Epithelial cell of prostate (primary cell): ENCODE measurements around the gene SPN.
"Not testable (repeated sequence)": the region's sequence is repeated elsewhere in the genome, so short reads cannot be mapped to it uniquely, and the experiment has no call there.

Experiments used
- DNase-seq: peaks from one replicate; pipeline ENCODE4 v3.0.0-alpha.2; 2011; ENCODE audit warnings: low read depth, low spot score
- H3K27ac ChIP-seq: fragments of 450-650 bp; 2 replicates; pipeline ENCODE4 v1.5.1; 2017; ENCODE audit warnings: mild to moderate bottlenecking

SPN gene

GRCh38 chr16:29698484-29699323, 35.7 kb downstream of the SPN start:
- H3K27ac ChIP-seq = no peak overlapping the region
- DNase-seq = no peak

- no peak overlapping the region for H3K27ac ChIP-seq
- DNase-seq = no peak
Measured at GRCh38 chr16:29699324-29700219, 36.5 kb downstream of the SPN start.

- peak; percentile 33 for DNase-seq
- no peak overlapping the region for H3K27ac ChIP-seq
Measured at GRCh38 chr16:29700253-29700987, 37.4 kb downstream of the SPN start.

GRCh38 chr16:29701214-29701555, 38.1 kb downstream of the SPN start:
- no peak for DNase-seq
- no peak overlapping the region for H3K27ac ChIP-seq

DNA sequence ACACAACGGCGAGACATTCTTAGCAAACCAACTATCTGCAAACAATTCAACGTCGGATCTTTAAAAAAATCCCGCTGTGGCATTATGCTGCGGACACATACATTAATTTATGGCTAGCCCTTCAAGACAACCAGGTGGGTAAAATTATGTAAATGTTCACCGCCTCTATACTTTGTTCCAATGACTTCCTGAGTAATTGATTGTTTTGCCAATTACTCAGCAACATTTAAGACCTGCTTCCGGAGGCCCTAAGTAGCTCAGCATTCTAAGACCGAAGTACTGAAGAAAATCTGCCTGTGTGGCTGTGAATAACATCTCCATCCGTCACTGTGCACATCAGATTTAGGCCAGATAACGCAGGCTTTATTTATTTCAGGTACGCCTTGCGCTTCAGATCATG, 39.2 kb downstream of the SPN start:
- no peak for DNase-seq

DNA sequence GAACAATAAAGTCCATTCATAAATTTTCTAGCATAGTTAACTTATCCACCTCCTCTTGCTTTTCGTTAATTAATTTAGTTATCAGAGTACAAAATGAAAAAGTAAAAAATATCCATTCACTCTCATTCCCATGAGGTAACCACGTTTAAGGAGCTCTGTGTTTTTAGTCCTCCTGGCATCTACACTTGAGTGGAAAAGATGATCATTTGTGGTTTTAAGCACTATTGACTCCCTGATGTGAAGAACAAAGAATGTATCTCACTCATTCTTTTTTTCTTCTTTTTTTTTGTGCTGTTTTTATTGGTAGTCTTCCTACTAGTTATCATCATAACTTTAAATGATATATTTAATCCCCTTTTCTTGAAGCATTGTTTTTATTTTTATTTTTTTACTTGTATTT, 42.0 kb downstream of the SPN start:
- no peak overlapping the region for H3K27ac ChIP-seq
- no peak for DNase-seq

More for the DNA sequence above, 39.2 kb downstream of the SPN start:
- H3K27ac ChIP-seq = no peak overlapping the region

- not testable (repeated sequence) for H3K27ac ChIP-seq, DNase-seq
Measured at GRCh38 chr16:29707160-29707559, 44.1 kb downstream of the SPN start.

- no peak overlapping the region for H3K27ac ChIP-seq
Measured at GRCh38 chr16:29708917-29709600, 46.0 kb downstream of the SPN start.

DNA sequence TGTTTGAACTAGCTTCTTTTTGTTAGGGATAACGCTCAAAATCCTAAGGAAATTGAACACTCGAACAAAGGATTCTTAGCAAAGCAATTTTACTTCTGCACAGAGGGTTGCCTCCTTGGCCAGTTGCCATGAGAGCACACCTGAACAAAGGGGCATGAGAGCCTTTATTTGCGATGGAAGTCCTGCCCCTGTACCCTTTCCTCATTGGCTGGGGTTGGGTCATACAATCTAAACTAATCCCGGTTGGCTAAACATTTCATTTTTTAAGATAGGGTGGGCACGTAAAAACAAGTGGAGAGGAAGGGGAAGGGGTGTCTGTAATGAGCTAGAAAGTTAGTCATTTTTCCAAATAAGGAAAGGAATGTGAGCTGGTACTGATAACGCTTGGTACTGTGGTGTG, 46.6 kb downstream of the SPN start:
- DNase-seq, H3K27ac ChIP-seq: not testable (repeated sequence)

More at GRCh38 chr16:29708917-29709600, 46.0 kb downstream of the SPN start:
- no peak for DNase-seq

DNA sequence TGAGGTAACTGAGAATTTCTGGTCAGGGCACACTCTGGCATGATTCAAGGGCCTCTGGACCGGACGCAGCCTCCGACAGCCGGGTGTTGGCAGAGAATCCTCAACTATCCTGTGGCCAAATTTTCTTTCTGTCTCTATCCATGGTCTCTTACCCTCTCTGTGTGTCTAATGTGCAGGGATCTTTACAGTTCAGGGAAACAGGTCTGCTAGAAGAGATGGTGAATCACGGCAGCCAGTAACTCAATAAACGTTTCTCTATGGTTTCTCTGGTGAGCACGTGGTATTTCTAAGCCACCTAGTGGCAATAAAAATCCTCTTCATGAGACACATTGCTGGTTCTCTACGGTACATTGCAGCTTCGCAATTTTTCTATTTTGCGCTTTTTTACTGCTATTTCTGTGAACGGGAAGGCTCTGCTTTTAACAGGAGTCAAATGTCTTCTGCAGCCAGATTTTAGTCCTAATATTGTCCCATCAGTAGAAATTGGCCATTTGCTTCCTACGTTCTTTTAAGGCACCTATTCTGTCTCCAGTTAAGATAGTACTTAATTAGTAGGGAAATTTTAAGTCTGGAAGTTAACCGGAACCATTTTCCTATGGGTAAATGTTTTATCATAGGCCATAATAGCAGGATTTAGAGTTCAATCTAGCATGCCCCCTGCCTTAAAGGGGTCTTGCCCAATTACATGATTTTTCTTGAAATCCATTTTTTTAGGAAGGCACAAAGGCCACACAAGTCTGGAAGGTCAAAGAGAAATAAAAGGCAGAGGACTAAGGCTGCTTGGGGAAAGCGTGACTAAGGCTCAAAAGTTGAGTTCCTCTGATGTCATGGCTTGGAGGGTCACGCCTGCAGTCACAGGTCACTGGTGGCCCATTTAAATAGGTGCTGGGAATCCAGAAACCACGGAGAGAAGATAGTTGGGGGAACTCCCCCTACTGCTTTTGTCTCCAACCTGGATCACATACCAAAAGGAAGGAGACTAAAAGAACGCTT, 47.5 kb downstream of the SPN start:
- H3K27ac ChIP-seq = no peak overlapping the region
- no peak for DNase-seq

GRCh38 chr16:29712809-29713208, 49.8 kb downstream of the SPN start:
- H3K27ac ChIP-seq = no peak overlapping the region
- DNase-seq = no peak

DNA sequence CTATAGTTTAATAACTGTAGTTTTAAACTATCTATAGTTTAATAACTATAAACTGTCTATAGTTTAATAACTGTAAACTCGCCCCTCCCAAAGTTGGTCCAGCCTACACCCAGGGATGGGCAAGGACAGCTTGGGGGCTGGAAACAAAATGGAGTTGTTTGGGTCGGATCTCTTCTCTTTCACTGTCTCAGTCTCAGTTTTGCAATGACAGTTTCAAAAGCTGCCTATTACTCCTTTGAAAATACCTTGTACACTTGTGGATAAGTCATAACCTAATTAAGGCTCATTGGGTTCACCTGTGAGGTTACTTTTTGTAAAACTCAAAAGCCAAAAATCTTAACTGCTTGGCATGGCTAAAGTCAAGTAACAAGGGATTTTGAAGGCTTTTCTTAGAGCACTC, 51.3 kb downstream of the SPN start:
- DNase-seq = no peak
- H3K27ac ChIP-seq = no peak overlapping the region

DNA sequence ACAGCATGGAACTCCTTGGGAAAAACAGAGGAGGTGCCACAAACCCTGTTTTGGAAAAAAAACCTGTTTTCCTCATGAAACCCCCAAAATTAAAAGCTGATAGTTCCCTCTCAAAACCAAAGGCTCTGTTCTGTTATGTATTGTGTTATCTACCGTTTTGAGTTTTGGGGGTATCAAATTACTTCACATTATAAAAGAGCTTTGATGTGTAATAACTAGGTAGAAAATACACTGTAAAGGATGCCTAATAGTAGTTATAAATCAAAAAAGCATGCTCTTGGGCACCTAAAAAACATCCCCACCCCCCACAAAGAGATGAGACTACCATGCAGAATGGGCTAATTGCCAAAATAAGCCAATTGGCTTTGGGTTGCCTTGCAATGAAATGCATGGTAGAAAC, 51.9 kb downstream of the SPN start:
- H3K27ac ChIP-seq = no peak overlapping the region
- no peak for DNase-seq

DNA sequence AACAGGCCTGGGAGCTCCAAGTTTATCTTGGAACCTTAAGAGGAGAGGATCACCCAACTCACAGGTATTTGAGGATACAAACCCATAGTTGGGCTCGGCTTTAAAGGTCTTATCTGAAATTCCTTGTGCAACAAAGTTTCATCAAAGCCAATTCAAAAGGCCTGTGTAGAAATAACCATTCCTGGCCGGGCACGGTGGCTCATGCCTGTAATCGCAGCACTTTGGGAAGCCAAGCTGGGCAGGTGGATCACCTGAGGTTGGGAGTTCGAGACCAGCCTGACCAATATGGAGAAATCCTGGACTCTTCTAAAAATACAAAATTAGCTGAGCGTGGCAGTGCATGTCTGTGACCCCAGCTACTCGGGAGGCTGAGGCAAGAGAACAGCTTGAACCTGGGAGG, 54.1 kb downstream of the SPN start:
- no peak overlapping the region for H3K27ac ChIP-seq
- no peak for DNase-seq

DNA sequence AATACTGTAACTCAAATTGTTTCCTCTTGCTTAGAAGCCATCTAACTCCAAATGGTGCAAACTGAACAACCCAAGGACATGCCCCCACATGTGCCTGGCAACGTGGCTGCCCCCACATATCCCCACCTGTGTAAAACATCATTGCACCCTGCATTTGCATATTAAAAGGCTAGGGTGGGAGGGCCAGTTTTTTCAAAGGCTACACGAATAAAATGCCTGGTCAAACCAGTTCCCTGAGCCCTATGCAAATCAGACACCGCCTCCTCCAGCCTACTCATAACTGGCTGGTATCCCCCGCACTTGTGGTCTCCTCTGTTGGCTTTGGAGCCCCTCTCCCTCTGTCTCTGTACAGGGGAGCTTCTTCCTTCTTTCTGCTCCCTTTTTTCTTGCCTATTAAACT, 56.0 kb downstream of the SPN start:
- DNase-seq = no peak
- H3K27ac ChIP-seq = no peak overlapping the region
